Parathyroid adenoma (tissue), 2 donors: ENCODE results near the gene MSS51.

Experiments used
- H2AFZ ChIP-seq: fragments of 300-600 bp; sonication (generic); one replicate; pipeline ENCODE4 v1.7.0; 2017; ENCODE audit warnings: antibody characterized with exemption, mild to moderate bottlenecking
- H3K27ac ChIP-seq: fragments of 300-600 bp; sonication (generic); one replicate; pipeline ENCODE4 v1.7.0; 2017
- H3K27me3 ChIP-seq: fragments of 300-600 bp; sonication (generic); one replicate; pipeline ENCODE4 v1.7.0; 2017; ENCODE audit warnings: low read length; ENCODE audit not compliant: control insufficient read depth, insufficient read depth
- H3K36me3 ChIP-seq: fragments of 300-600 bp; sonication (generic); one replicate; pipeline ENCODE4 v1.7.0; 2017; ENCODE audit warnings: low read length; ENCODE audit not compliant: control insufficient read depth, insufficient read depth
- H3K4me1 ChIP-seq: fragments of 300-600 bp; sonication (generic); one replicate; pipeline ENCODE4 v1.7.0; 2017; ENCODE audit warnings: control low read depth
- H3K4me2 ChIP-seq: fragments of 300-600 bp; sonication (generic); one replicate; pipeline ENCODE4 v1.7.0; 2017; ENCODE audit warnings: low read length
- H3K4me3 ChIP-seq: fragments of 300-600 bp; sonication (generic); one replicate; pipeline ENCODE4 v1.7.0; 2017; ENCODE audit warnings: low read depth, low read length
- H3K79me2 ChIP-seq: fragments of 300-600 bp; sonication (generic); one replicate; pipeline ENCODE4 v1.7.0; 2017; ENCODE audit warnings: control low read depth
- H3K9ac ChIP-seq: fragments of 300-600 bp; sonication (generic); one replicate; pipeline ENCODE4 v1.7.0; 2017; ENCODE audit warnings: mild to moderate bottlenecking
- H3K9me3 ChIP-seq: fragments of 300-600 bp; sonication (generic); one replicate; pipeline ENCODE4 v1.7.0; 2017; ENCODE audit warnings: low read length; ENCODE audit not compliant: control insufficient read depth
- CTCF ChIP-seq: fragments of 300-600 bp; sonication (generic); IDR thresholded peaks from one replicate; pipeline ENCODE4 v1.7.0; 2017; ENCODE audit warnings: antibody characterized with exemption, mild to moderate bottlenecking
- donor health status: primary hyperparathyroidism.

The MSS51 gene

DNA sequence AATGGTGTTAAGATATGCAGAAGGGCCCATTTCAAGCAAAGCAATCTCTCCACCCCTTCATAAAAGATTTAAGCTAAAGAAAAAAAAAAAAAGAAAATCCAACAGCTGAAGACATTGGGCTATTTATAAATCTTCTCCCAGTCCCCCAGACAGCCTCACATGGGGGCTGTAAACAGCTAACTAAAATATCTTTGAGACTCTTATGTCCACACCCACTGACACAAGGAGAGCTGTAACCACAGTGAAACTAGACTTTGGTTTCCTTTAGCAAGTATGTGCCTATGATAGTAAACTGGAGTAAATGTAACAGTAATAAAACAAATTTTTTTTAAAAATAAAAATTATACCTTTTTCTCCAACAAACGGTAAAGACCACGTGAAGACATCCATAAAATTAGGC lies 33.8 kb upstream of the MSS51 start:
- H3K9me3 ChIP-seq: no peaks in the 10 kb centered on the region
- no peak overlapping the region for H3K9ac ChIP-seq
- TF ChIP-seq CTCF: no peak
- no peak overlapping the region for H3K4me3 ChIP-seq
- no peaks in the 10 kb centered on the region for H3K4me1 ChIP-seq
- H3K27ac ChIP-seq: no peak overlapping the region
- no peak overlapping the region for H2AFZ ChIP-seq
- no peaks in the 10 kb centered on the region for H3K79me2 ChIP-seq
- no peaks in the 10 kb centered on the region for H3K27me3 ChIP-seq
- no peaks in the 10 kb centered on the region for H3K36me3 ChIP-seq
- H3K4me2 ChIP-seq: no peak overlapping the region

- H3K9ac ChIP-seq: no peak overlapping the region
- no peak overlapping the region for H2AFZ ChIP-seq
- no peaks in the 10 kb centered on the region for H3K4me1 ChIP-seq
- H3K9me3 ChIP-seq: no peaks in the 10 kb centered on the region
- H3K4me3 ChIP-seq: no peak overlapping the region
- H3K36me3 ChIP-seq: no peaks in the 10 kb centered on the region
- no peak overlapping the region for H3K4me2 ChIP-seq
- no peak for TF ChIP-seq CTCF
- H3K27ac ChIP-seq: no peak overlapping the region
- H3K27me3 ChIP-seq: no peaks in the 10 kb centered on the region
- no peaks in the 10 kb centered on the region for H3K79me2 ChIP-seq
Observed at GRCh38 chr10:73465978-73466726, 32.8 kb upstream of the MSS51 start.

- no peak overlapping the region for H3K27ac ChIP-seq
- no peak overlapping the region for H3K9ac ChIP-seq
- no peak for TF ChIP-seq CTCF
- H3K9me3 ChIP-seq: no peaks in the 10 kb centered on the region
- no peaks in the 10 kb centered on the region for H3K27me3 ChIP-seq
- no peaks in the 10 kb centered on the region for H3K36me3 ChIP-seq
- no peaks in the 10 kb centered on the region for H3K79me2 ChIP-seq
- no peak overlapping the region for H3K4me2 ChIP-seq
- no peaks in the 10 kb centered on the region for H3K4me1 ChIP-seq
- H2AFZ ChIP-seq: no peak overlapping the region
- no peak overlapping the region for H3K4me3 ChIP-seq
Observed at GRCh38 chr10:73460897-73461296, 27.5 kb upstream of the MSS51 start.

GRCh38 chr10:73459683-73460314 lies 26.4 kb upstream of the MSS51 start:
- Histone ChIP-seq H3K27ac (no peak overlapping the region), H3K4me2 (no peak overlapping the region), H3K27me3 (no peaks in the 10 kb centered on the region), H3K79me2 (no peaks in the 10 kb centered on the region), H2AFZ (no peak overlapping the region), H3K4me1 (no peaks in the 10 kb centered on the region), H3K36me3 (no peaks in the 10 kb centered on the region), H3K9me3 (no peaks in the 10 kb centered on the region), H3K4me3 (no peak overlapping the region), H3K9ac (no peak overlapping the region)
- no peak for TF ChIP-seq CTCF
